Tibial nerve (tissue), 4 donors: ENCODE data around the gene ZNF33B.

Experiments
- EP300 ChIP-seq, 2 donors: sonication (generic); formaldehyde crosslinking; IDR thresholded peaks; one replicate each; pipeline ENCODE4 v1.6.1; 2017; ENCODE audit warnings: antibody characterized with exemption in 2 of 2, mild to moderate bottlenecking in 1 of 2
- POLR2A ChIP-seq, 2 donors: fragments of 450-650 bp; IDR thresholded peaks; one replicate each; pipeline ENCODE4 v1.6.1; 2017; ENCODE audit warnings: antibody characterized with exemption in 2 of 2, mild to moderate bottlenecking in 2 of 2, moderate library complexity in 2 of 2
- TF ChIP-seq, protein P1 (sequence below), 5 experiments: fragments of 200-600 bp in 3 of 5; fragments of 450-650 bp in 2 of 5; sonication (generic) in 3 of 5; IDR thresholded peaks; one replicate each; pipeline ENCODE4 v1.5.1; 2016 to 2019; ENCODE audit warnings: antibody characterized with exemption in 5 of 5, mild to moderate bottlenecking in 3 of 5, moderate library complexity in 2 of 5

- TF ChIP-seq POLR2A (IDR thresholded peaks at IDR 0.05) (no peak), EP300 (IDR thresholded peaks at IDR 0.05) (no peak)
- TF ChIP-seq, protein P1, sequence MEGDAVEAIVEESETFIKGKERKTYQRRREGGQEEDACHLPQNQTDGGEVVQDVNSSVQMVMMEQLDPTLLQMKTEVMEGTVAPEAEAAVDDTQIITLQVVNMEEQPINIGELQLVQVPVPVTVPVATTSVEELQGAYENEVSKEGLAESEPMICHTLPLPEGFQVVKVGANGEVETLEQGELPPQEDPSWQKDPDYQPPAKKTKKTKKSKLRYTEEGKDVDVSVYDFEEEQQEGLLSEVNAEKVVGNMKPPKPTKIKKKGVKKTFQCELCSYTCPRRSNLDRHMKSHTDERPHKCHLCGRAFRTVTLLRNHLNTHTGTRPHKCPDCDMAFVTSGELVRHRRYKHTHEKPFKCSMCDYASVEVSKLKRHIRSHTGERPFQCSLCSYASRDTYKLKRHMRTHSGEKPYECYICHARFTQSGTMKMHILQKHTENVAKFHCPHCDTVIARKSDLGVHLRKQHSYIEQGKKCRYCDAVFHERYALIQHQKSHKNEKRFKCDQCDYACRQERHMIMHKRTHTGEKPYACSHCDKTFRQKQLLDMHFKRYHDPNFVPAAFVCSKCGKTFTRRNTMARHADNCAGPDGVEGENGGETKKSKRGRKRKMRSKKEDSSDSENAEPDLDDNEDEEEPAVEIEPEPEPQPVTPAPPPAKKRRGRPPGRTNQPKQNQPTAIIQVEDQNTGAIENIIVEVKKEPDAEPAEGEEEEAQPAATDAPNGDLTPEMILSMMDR (IDR thresholded peaks at IDR 0.05): no peak
Measured at GRCh38 chr10:42637648-42638054, 719 bp downstream of the ZNF33B start.
